ENCODE data around the gene HNRNPM. TPM values are rescaled to one million over a fixed set of nuclear protein-coding genes. Genes with fewer than 3 reads are reported as not detected.
A peak's percentile ranks its signal among the peaks of the same experiment; 100 is the strongest.

HNRNPM gene
- total and polyA plus RNA-seq, 2 donors (not counting 1 experiment from before 2014, with no cell fraction given) = 137 to 221 TPM

GRCh38 chr19:8412783-8413628 lies 31.8 kb upstream of the HNRNPM start, which contains the start of gene MARCHF2:
MARCHF2 (plus strand) TSS chr19:8413305; CDS start chr19:8421841, 8,536 bp downstream.
- H3K4me2 ChIP-seq (replicated peaks; ENCODE audit: low read depth, low read length, poor library complexity, severe bottlenecking) = peak within 1 kb of the TSS; percentile 84
- no peaks in the 10 kb centered on the region for H3K36me3 ChIP-seq (replicated peaks in 1 of 2; ENCODE audit: control extremely low read depth in 1 of 2, control insufficient read depth in 1 of 2, extremely low read depth in 1 of 2, insufficient read depth in 2 of 2, low read length in 1 of 2)
- H3K9me3 ChIP-seq (ENCODE audit: control extremely low read depth in 1 of 3, control insufficient read depth in 2 of 3, insufficient read depth in 1 of 3, low read length in 2 of 3) = no peaks in the 10 kb centered on the region
- peak within 1 kb of the TSS; percentile 16 for H3K27ac Mint-ChIP-seq
- no peaks in the 10 kb centered on the region for H3K9me3 Mint-ChIP-seq (ENCODE audit: insufficient read depth)
- H3K27ac ChIP-seq (ENCODE audit: low read length in 2 of 2) = peak within 1 kb of the TSS in 1 of 2 donors; percentile 59
- no peaks in the 10 kb centered on the region for H4K20me1 ChIP-seq (ENCODE audit: control insufficient read depth, insufficient read depth, low read length, poor library complexity, severe bottlenecking)
- DNase-seq = peak; percentile 98
- H3K4me1 Mint-ChIP-seq = peaks cover 11% of the 10 kb centered on the region
- 6% methylated on average over 85 of the region's 89 CpGs for WGBS (ENCODE audit: insufficient coverage)
- H3K9ac ChIP-seq (ENCODE audit: low read length) = peak within 1 kb of the TSS; percentile 76
- H2AFZ ChIP-seq (ENCODE audit: insufficient read depth, low read depth, low read length, poor library complexity, severe bottlenecking) = peak within 1 kb of the TSS; percentile 72
- ChIA-PET POLR2A (interaction anchor here (0.6 to 2.9 kb wide), 8 partner anchors 23 to 168 kb away, joined by 3 to 19 read pairs (median 4); partner anchors contain the start of genes HNRNPM, RAB11B and ZNF414), CTCF (interaction anchor here (0.7 to 5.5 kb wide), 16 partner anchors 10 to 1837 kb away, joined by 3 to 49 read pairs (median 8); partner anchors contain the start of genes HNRNPM, MYO1F, RAB11B and ZNF414)
- H3K4me1 ChIP-seq (ENCODE audit: control insufficient read depth in 2 of 2, insufficient read depth in 2 of 2, low read length in 2 of 2) = peaks cover 5 to 9% of the 10 kb centered on the region in 2 donors
- H3K4me3 Mint-ChIP-seq = peak within 1 kb of the TSS; percentile 70
- no peaks in the 10 kb centered on the region for H3K27me3 Mint-ChIP-seq
- peak; percentile 99 for ATAC-seq (ENCODE audit: low read depth)
- peak within 1 kb of the TSS; percentile 52 to 82 (median 65) for H3K4me3 ChIP-seq (ENCODE audit: control extremely low read depth in 1 of 5, extremely low read depth in 1 of 5, insufficient read depth in 1 of 5, low read depth in 2 of 5, low read length in 4 of 5)
- no peaks in the 10 kb centered on the region for H3K27me3 ChIP-seq (replicated peaks in 1 of 4; ENCODE audit: control extremely low read depth in 1 of 4, control insufficient read depth in 3 of 4, insufficient read depth in 4 of 4, low read length in 3 of 4)
- TF ChIP-seq CTCF (IDR thresholded peaks at IDR 0.05) (peak; percentile 76), EZH2 (IDR thresholded peaks at IDR 0.05; ENCODE audit: borderline replicate concordance, insufficient read depth, low read depth, low read length, poor library complexity, severe bottlenecking) (no peak)
- intact Hi-C loops (cut with micrococcal nuclease) = loop anchor here (1.0 kb wide), 5 partner anchors 23 to 156 kb away; partner anchors contain the start of genes HNRNPM and RAB11B
- peaks cover 7% of the 10 kb centered on the region for H3K79me2 ChIP-seq (ENCODE audit: control insufficient read depth, insufficient read depth, low read length)

All from B cell (primary cell).